ENCODE data around the gene PPP1R9A.

- TF ChIP-seq CTCF (IDR thresholded peaks at IDR 0.05) (no peak), POLR2A (IDR thresholded peaks at IDR 0.05) (no peak), EP300 (IDR thresholded peaks at IDR 0.05) (no peak)
Measured at GRCh38 chr7:94972296-94972695, 64.9 kb downstream of the PPP1R9A start.

Data from tibial nerve (tissue), 4 donors.